Measurements from ENCODE around the gene SLC4A5.
A peak's percentile ranks its signal among the peaks of the same experiment; 100 is the strongest.

SLC4A5 gene

GRCh38 chr2:74201596-74201995, 141.6 kb downstream of the SLC4A5 start:
- ChIA-PET CTCF (interaction anchor here (0.6 kb wide), 1 partner anchor 873 kb away, joined by 3 read pairs; no protein-coding TSS in a partner anchor), POLR2A (interaction anchor here (0.7 to 0.9 kb wide), 3 partner anchors 23 to 269 kb away, joined by 3 to 6 read pairs (median 3); partner anchors contain the start of gene MOB1A)
- no peaks in the 10 kb centered on the region for H3K9me3 ChIP-seq (ENCODE audit: control insufficient read depth, insufficient read depth, low read depth, low read length)
- H3K27ac ChIP-seq (ENCODE audit: extremely low read depth, low read depth, low read length): no peak overlapping the region
- H3K4me3 ChIP-seq (ENCODE audit: low read depth, low read length): no peak overlapping the region
- H3K4me1 ChIP-seq (ENCODE audit: control insufficient read depth, insufficient read depth, low read length): peaks cover 21% of the 10 kb centered on the region
- peaks cover 6 to 8% of the 10 kb centered on the region in 2 experiments; a peak in 2 of 3 replicates for H3K36me3 ChIP-seq (ENCODE audit: control insufficient read depth in 2 of 2, insufficient read depth in 1 of 2, low read length in 2 of 2)
- TF ChIP-seq ZNF366 (tag by site-specific recombination; conservative IDR thresholded peaks at IDR 0.05): 0 out of 2 replicates have a peak, but pooled peaks have one; percentile 19
- no peak for TF ChIP-seq ZIC2 (tag by site-specific recombination; IDR thresholded peaks at IDR 0.05)
- TF ChIP-seq ZNF449 (tag by site-specific recombination; IDR thresholded peaks at IDR 0.05): 0 out of 2 replicates have a peak, but pooled peaks have one; percentile 22
- 0 out of 2 replicates have a peak, but pooled peaks have one; percentile 35 for TF ChIP-seq ZXDB (tag by site-specific recombination; IDR thresholded peaks at IDR 0.05)
- 0 out of 2 replicates have a peak, but pooled peaks have one; percentile 47 for TF ChIP-seq TSHZ1 (tag by site-specific recombination; IDR thresholded peaks at IDR 0.05; ENCODE audit: borderline replicate concordance)
- no peak for TF ChIP-seq ZNF610 (tag by site-specific recombination; IDR thresholded peaks at IDR 0.05; ENCODE audit: borderline replicate concordance)
- TF ChIP-seq ZNF335 (tag by site-specific recombination; conservative IDR thresholded peaks at IDR 0.05): peak; percentile 52
- peak; percentile 54; the same call in 1 of the 2 replicates for TF ChIP-seq SP7 (tag by site-specific recombination; IDR thresholded peaks at IDR 0.05)
- TF ChIP-seq BCL11A (tag by site-specific recombination; IDR thresholded peaks at IDR 0.05; ENCODE audit: low read depth): peak; percentile 15; the same call in 1 of the 2 replicates
- peak; percentile 69; the same call in 1 of the 2 replicates for TF ChIP-seq INSM2 (tag by site-specific recombination; IDR thresholded peaks at IDR 0.05)
- no peak for TF ChIP-seq ZSCAN16 (tag by site-specific recombination; IDR thresholded peaks at IDR 0.05)
- peak; percentile 73 for TF ChIP-seq ZNF629 (tag by site-specific recombination; IDR thresholded peaks at IDR 0.05)
- peak; percentile 79 for TF ChIP-seq ZEB2 (tag by site-specific recombination; IDR thresholded peaks at IDR 0.05)
- no peak for TF ChIP-seq ZNF18 (tag by site-specific recombination; IDR thresholded peaks at IDR 0.05)
- no peak for TF ChIP-seq ZNF138 (tag by site-specific recombination; IDR thresholded peaks at IDR 0.05; ENCODE audit: borderline replicate concordance)
- TF ChIP-seq ZNF660 (tag by site-specific recombination; IDR thresholded peaks at IDR 0.05): 0 out of 2 replicates have a peak, but pooled peaks have one; percentile 31
- TF ChIP-seq PRDM6 (tag by site-specific recombination; IDR thresholded peaks at IDR 0.05): peak; percentile 93
- no peak for TF ChIP-seq ZBTB49 (tag by site-specific recombination; IDR thresholded peaks at IDR 0.05; ENCODE audit: low read depth)
- TF ChIP-seq ZNF2 (tag by site-specific recombination; IDR thresholded peaks at IDR 0.05): peak; percentile 95
- 0 out of 2 replicates have a peak, but pooled peaks have one; percentile 35 for TF ChIP-seq PATZ1 (tag by site-specific recombination; IDR thresholded peaks at IDR 0.05)

Data from HEK293 (cell line).